ENCODE data around the gene RBBP8NL. TPM values are rescaled to one million over a fixed set of nuclear protein-coding genes. Genes with fewer than 3 reads are reported as not detected.

RBBP8NL gene
- total RNA-seq, 1 experiment from 2014 or later = 14.0 TPM

DNA sequence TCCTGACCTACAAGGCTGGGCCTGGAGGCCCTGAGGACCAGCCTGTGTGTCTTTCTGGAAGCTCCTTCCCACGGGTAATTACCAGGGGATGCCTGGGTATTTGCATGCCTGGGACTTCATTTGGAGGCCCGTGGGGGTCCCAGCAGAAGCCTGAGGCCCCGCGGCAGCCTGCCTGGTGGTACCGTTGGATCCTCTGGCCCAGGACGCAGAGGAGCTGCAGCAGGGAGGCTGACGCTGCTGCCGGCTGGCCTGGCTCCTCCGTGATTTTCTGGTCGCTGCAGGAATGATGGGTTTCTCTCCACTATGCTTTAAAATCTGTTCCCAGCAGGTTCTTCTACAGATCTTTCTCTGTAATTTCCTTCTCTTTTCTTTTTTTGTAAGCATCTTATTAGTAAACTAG, 26.8 kb downstream of the RBBP8NL start:
- Histone ChIP-seq H3K9me3 (ENCODE audit: insufficient read depth, low read depth) (no peaks in the 10 kb centered on the region), H3K4me3 (no peak overlapping the region), H3K36me3 (ENCODE audit: low read depth) (no peaks in the 10 kb centered on the region), H3K79me2 (ENCODE audit: low read depth) (no peaks in the 10 kb centered on the region), H3K4me2 (no peak overlapping the region), H3K9me2 (ENCODE audit: insufficient read depth) (no peaks in the 10 kb centered on the region), H3K4me1 (replicated peaks; ENCODE audit: insufficient read depth) (0 out of 2 replicates have a peak, but pooled peaks cover 1% of the 10 kb centered on the region), H2AFZ (no peak overlapping the region), H4K20me1 (ENCODE audit: insufficient read depth) (peaks cover 4% of the 10 kb centered on the region; the same call in 1 of the 2 replicates), H3K27me3 (ENCODE audit: insufficient read depth, low read depth) (no peaks in the 10 kb centered on the region), H3F3A (ENCODE audit: insufficient read depth, low read depth) (peaks cover 19% of the 10 kb centered on the region; the same call in 1 of the 2 replicates), H3K27ac (no peak overlapping the region)
- intact Hi-C loops (cut with micrococcal nuclease; ENCODE audit: unreplicated experiment) = loop anchor here (10.0 kb wide), 1 partner anchor 386 kb away; no protein-coding TSS in a partner anchor
- DNase-seq = no peak
- ChIA-PET POLR2A (ENCODE audit: unreplicated experiment) (no interaction called here), CTCF (no interaction called here)
- BruUV-seq (replicated peaks) = no TSS peak
- TF ChIP-seq, protein P1, sequence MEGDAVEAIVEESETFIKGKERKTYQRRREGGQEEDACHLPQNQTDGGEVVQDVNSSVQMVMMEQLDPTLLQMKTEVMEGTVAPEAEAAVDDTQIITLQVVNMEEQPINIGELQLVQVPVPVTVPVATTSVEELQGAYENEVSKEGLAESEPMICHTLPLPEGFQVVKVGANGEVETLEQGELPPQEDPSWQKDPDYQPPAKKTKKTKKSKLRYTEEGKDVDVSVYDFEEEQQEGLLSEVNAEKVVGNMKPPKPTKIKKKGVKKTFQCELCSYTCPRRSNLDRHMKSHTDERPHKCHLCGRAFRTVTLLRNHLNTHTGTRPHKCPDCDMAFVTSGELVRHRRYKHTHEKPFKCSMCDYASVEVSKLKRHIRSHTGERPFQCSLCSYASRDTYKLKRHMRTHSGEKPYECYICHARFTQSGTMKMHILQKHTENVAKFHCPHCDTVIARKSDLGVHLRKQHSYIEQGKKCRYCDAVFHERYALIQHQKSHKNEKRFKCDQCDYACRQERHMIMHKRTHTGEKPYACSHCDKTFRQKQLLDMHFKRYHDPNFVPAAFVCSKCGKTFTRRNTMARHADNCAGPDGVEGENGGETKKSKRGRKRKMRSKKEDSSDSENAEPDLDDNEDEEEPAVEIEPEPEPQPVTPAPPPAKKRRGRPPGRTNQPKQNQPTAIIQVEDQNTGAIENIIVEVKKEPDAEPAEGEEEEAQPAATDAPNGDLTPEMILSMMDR (conservative IDR thresholded peaks at IDR 0.05) = no peak
- TF ChIP-seq EZH2 (IDR thresholded peaks at IDR 0.05; ENCODE audit: low read depth) = no peak

DNA sequence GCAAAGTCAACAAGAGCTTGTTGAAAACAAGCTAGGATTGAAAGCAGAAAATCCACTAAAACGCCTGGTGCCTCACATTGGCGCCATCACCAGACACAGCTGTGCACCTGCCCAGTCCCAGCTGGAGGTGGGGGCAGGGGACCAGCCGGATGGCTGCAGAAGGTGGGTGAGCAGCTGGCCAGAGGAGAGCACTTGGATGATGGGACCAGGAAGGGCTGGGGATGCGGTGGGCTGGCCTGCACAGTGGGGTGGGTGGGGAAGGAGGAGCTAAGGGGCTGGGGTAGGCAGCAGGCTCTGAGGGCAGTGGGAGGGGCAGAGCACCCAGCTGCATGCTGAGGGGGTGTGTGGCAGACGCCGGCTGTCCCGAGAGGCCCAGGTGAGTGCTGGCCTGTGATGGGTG, 27.3 kb downstream of the RBBP8NL start:
- H3K4me2 ChIP-seq = no peak overlapping the region
- H3K79me2 ChIP-seq (ENCODE audit: low read depth) = no peaks in the 10 kb centered on the region
- TF ChIP-seq, protein P1 (conservative IDR thresholded peaks at IDR 0.05) = no peak
- no peak for TF ChIP-seq EZH2 (IDR thresholded peaks at IDR 0.05; ENCODE audit: low read depth)
- ChIA-PET POLR2A (ENCODE audit: unreplicated experiment) (no interaction called here), CTCF (no interaction called here)
- no peaks in the 10 kb centered on the region for H3K27me3 ChIP-seq (ENCODE audit: insufficient read depth, low read depth)
- no peak overlapping the region for H3K27ac ChIP-seq
- H3F3A ChIP-seq (ENCODE audit: insufficient read depth, low read depth) = peaks cover 19% of the 10 kb centered on the region; the same call in 1 of the 2 replicates
- H4K20me1 ChIP-seq (ENCODE audit: insufficient read depth) = peaks cover 2% of the 10 kb centered on the region; the same call in 1 of the 2 replicates
- no peaks in the 10 kb centered on the region for H3K9me3 ChIP-seq (ENCODE audit: insufficient read depth, low read depth)
- no peaks in the 10 kb centered on the region for H3K36me3 ChIP-seq (ENCODE audit: low read depth)
- no peak overlapping the region for H2AFZ ChIP-seq
- H3K4me1 ChIP-seq (replicated peaks; ENCODE audit: insufficient read depth) = no peaks in the 10 kb centered on the region
- intact Hi-C loops (cut with micrococcal nuclease; ENCODE audit: unreplicated experiment) = loop anchor here (10.0 kb wide), 1 partner anchor 385 kb away; no protein-coding TSS in a partner anchor
- BruUV-seq (replicated peaks) = no TSS peak
- no peak for DNase-seq
- no peaks in the 10 kb centered on the region for H3K9me2 ChIP-seq (ENCODE audit: insufficient read depth)
- no peak overlapping the region for H3K4me3 ChIP-seq

DNA sequence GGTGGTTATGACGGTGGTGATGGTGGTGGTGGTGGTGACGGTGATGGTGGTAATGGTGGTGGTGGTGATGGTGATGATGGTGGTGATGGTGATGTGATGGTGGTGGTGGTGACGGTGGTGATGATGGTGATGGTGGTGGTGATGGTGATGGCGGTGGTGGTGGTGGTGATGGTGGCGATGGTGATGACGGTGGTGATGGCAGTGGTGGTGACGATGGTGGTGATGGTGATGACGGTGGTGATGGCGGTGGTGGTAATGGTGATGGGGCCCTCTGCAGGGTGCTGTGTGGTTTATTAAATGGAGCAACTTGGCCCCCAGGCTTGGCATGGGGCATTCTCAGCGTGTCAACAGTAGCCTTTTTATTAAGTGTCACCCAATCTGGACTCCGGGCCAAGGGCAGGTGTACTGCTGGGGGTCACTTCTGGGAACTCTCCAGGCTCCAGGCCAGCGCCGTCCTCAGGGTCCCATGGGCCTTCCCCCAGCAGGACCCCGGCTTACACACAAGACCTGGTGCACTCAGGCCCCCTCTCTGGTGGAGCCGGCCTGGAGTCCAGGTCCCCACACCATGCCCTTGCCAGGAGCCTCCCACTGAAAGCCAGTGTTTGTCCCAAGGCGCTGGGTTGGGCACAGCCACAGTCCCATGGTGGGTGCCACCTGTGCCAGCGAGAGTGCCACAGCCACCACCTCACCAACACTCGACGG, 29.1 kb downstream of the RBBP8NL start:
- H3K4me1 ChIP-seq (replicated peaks; ENCODE audit: insufficient read depth) = no peaks in the 10 kb centered on the region
- ChIA-PET POLR2A (ENCODE audit: unreplicated experiment) (no interaction called here), CTCF (no interaction called here)
- no TSS peak for BruUV-seq (replicated peaks)
- no peak for DNase-seq
- H3K9me2 ChIP-seq (ENCODE audit: insufficient read depth) = no peaks in the 10 kb centered on the region
- no peaks in the 10 kb centered on the region for H3K27me3 ChIP-seq (ENCODE audit: insufficient read depth, low read depth)
- H3K4me3 ChIP-seq = no peak overlapping the region
- H3K79me2 ChIP-seq (ENCODE audit: low read depth) = no peaks in the 10 kb centered on the region
- H3K9me3 ChIP-seq (ENCODE audit: insufficient read depth, low read depth) = no peaks in the 10 kb centered on the region
- TF ChIP-seq, protein P1 (conservative IDR thresholded peaks at IDR 0.05) = no peak
- no peak for TF ChIP-seq EZH2 (IDR thresholded peaks at IDR 0.05; ENCODE audit: low read depth)
- intact Hi-C loops (cut with micrococcal nuclease; ENCODE audit: unreplicated experiment) = no loop called here
- H3K4me2 ChIP-seq = no peak overlapping the region
- no peaks in the 10 kb centered on the region; the same call in 1 of the 2 replicates for H4K20me1 ChIP-seq (ENCODE audit: insufficient read depth)
- no peak overlapping the region for H3K27ac ChIP-seq
- H3F3A ChIP-seq (ENCODE audit: insufficient read depth, low read depth) = peaks cover 9% of the 10 kb centered on the region; the same call in 1 of the 2 replicates
- H2AFZ ChIP-seq = no peak overlapping the region
- H3K36me3 ChIP-seq (ENCODE audit: low read depth) = no peaks in the 10 kb centered on the region

All from PC-9 (cell line).